Tibial artery (tissue), 4 donors: ENCODE results near the gene RYR2.

Experiments
- DNase-seq, 2 donors: peaks; one replicate each; pipeline ENCODE4 v3.0.0-alpha.2; 2019
- H3K27ac ChIP-seq, 2 donors: fragments of 200-600 bp; sonication (generic) in 1 of 2; 1 replicate in 1 of 2; 2 replicates in 1 of 2; pipeline ENCODE4 v1.5.1; 2018 to 2019; ENCODE audit warnings: mild to moderate bottlenecking in 1 of 2
- H3K27me3 ChIP-seq, 2 donors: fragments of 200-600 bp; sonication (generic) in 1 of 2; one replicate each; pipeline versions ENCODE4 v1.5.1 to v1.6.0; 2016 to 2019
- H3K36me3 ChIP-seq, 3 donors: fragments of 200-600 bp; sonication (generic) in 2 of 3; one replicate each; pipeline ENCODE4 v1.5.1; 2016 to 2019; ENCODE audit warnings: mild to moderate bottlenecking in 2 of 3
- H3K4me1 ChIP-seq, 4 donors: fragments of 200-600 bp; sonication (generic) in 2 of 4; 1 replicate in 3 of 4; 2 replicates in 1 of 4; pipeline ENCODE4 v1.5.1; 2016 to 2019
- H3K4me3 ChIP-seq, 2 donors: fragments of 200-600 bp; sonication (generic) in 1 of 2; 1 replicate in 1 of 2; 2 replicates in 1 of 2; pipeline ENCODE4 v1.5.1; 2018 to 2019; ENCODE audit warnings: mild to moderate bottlenecking in 2 of 2
- H3K9me3 ChIP-seq, 3 donors: fragments of 200-600 bp; sonication (generic) in 1 of 3; one replicate each; pipeline ENCODE4 v1.5.1; 2016 to 2019
- CTCF ChIP-seq, 2 experiments: fragments of 200-600 bp in 1 of 2; fragments of 450-650 bp in 1 of 2; IDR thresholded peaks; one replicate each; pipeline ENCODE4 v1.5.1; 2017 to 2019; ENCODE audit warnings: antibody characterized with exemption in 2 of 2, mild to moderate bottlenecking in 1 of 2, moderate library complexity in 1 of 2
- intact Hi-C: fragments of 100-400 bp; cut with DNase I; formaldehyde crosslinking; loops from one replicate; pipeline ENCODE4 v1.15.0; 2023; ENCODE audit warnings: low total_unique reads

The RYR2 gene

DNA sequence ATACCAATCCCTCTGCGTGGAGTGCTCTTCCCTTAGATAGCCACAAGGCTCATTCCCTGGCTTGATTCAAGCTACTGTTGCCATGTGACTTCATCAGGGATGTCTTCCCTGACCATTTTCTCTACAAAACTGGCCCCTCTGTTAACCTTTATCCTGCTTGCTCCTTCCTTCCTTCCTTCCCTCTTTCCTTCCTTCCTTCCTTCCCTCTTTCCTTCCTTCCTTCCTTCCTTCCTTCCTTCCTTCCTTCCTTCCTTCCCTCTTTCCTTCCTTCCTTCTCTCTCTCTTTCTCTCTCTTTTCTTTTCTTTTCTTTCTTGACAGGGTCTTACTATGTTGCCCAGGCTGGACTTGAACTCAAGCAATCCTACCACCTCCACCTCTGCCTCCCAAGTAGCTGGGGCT lies 6.2 kb upstream of the RYR2 start:
- intact Hi-C loops, result no loop called here

DNA sequence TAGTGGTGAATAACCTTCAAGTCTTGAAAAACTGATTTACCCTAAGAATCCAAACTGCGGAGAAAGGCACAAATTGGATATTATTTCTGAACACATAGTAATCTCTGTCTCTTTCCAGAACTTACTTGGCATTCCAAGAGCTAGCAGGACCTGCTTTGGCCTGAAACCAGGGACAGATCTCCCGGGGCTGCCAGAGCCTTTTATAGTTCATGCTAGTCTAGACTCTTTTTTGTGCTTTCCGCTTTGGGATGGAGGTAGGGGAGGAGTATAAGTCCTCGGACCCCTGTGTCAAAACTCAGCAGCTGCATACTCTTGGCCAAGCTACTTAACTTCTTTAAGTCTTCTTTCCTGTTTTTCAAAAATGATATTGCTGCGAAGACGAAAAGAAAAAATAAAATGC lies 3.8 kb upstream of the RYR2 start:
- intact Hi-C loops, result no loop called here
- DNase-seq, result peak in 1 of 2 donors; percentile 70
- H3K36me3 ChIP-seq, result no peaks in the 10 kb centered on the region
- peaks cover 0 to 5% of the 10 kb centered on the region in 2 donors for H3K27me3 ChIP-seq
- peaks cover 0 to 28% (median 10%) of the 10 kb centered on the region in 4 donors for H3K4me1 ChIP-seq
- peak overlapping the region; percentile 50 to 52 for H3K27ac ChIP-seq
- no peak overlapping the region for H3K4me3 ChIP-seq
- no peaks in the 10 kb centered on the region for H3K9me3 ChIP-seq
- TF ChIP-seq CTCF (IDR thresholded peaks at IDR 0.05), result no peak

More for the DNA sequence above, 6.2 kb upstream of the RYR2 start:
- Histone ChIP-seq H3K4me1 (peaks cover 0 to 48% (median 18%) of the 10 kb centered on the region in 4 donors), H3K36me3 (no peaks in the 10 kb centered on the region), H3K9me3 (no peaks in the 10 kb centered on the region), H3K4me3 (no peak overlapping the region), H3K27me3 (no peaks in the 10 kb centered on the region), H3K27ac (peak overlapping the region; percentile 14 to 50)
- TF ChIP-seq CTCF (IDR thresholded peaks at IDR 0.05), result no peak
- DNase-seq, result no peak

- no peak for DNase-seq
- no peaks in the 10 kb centered on the region for H3K9me3 ChIP-seq
- no peaks in the 10 kb centered on the region for H3K36me3 ChIP-seq
- H3K4me1 ChIP-seq, result peaks cover 0 to 36% (median 11%) of the 10 kb centered on the region in 4 donors
- H3K27me3 ChIP-seq, result peaks cover 0 to 5% of the 10 kb centered on the region in 2 donors
- no peak overlapping the region for H3K27ac ChIP-seq
- intact Hi-C loops, result loop anchor here (10.0 kb wide), 1 partner anchor 344 kb away; no protein-coding TSS in a partner anchor
- no peak overlapping the region for H3K4me3 ChIP-seq
- no peak for TF ChIP-seq CTCF (IDR thresholded peaks at IDR 0.05)
Observed at GRCh38 chr1:237040823-237041222, 1.2 kb upstream of the RYR2 start.

DNA sequence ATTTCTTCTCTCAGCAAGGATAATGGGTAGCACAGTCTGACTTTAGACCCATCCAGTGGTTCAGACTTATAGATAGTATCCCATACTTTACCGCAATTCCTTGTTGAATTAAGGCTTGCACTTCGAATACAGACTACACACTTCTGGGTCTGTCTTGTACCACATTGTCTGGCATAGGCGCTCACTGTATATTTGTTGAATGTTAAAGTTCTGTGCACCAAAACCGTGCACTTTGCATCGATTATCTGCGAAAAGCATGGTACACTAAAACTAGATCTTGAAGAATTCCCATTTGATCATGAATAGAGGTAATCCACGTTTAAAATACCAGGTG lies 556 bp upstream of the RYR2 start:
- no peak for TF ChIP-seq CTCF (IDR thresholded peaks at IDR 0.05)
- no peaks in the 10 kb centered on the region for H3K36me3 ChIP-seq
- H3K9me3 ChIP-seq, result no peaks in the 10 kb centered on the region
- peak overlapping the region; percentile 74 to 86 for H3K4me3 ChIP-seq
- DNase-seq, result no peak
- peaks cover 0 to 42% (median 14%) of the 10 kb centered on the region in 4 donors for H3K4me1 ChIP-seq
- peak overlapping the region; percentile 82 to 86 for H3K27ac ChIP-seq
- H3K27me3 ChIP-seq, result peaks cover 0 to 5% of the 10 kb centered on the region in 2 donors
- intact Hi-C loops, result loop anchor here (10.0 kb wide), 1 partner anchor 343 kb away; no protein-coding TSS in a partner anchor

- H3K4me3 ChIP-seq, result peak overlapping the region; percentile 74 to 86
- H3K27ac ChIP-seq, result peak overlapping the region; percentile 82 to 86
- peak in 1 of 2 donors; percentile 63 for DNase-seq
- peaks cover 0 to 53% (median 21%) of the 10 kb centered on the region in 4 donors for H3K4me1 ChIP-seq
- H3K27me3 ChIP-seq, result peaks cover 0 to 5% of the 10 kb centered on the region in 2 donors
- TF ChIP-seq CTCF (IDR thresholded peaks at IDR 0.05), result no peak
- no peaks in the 10 kb centered on the region for H3K9me3 ChIP-seq
- intact Hi-C loops, result loop anchor here (10.0 kb wide), 1 partner anchor 342 kb away; no protein-coding TSS in a partner anchor
- no peaks in the 10 kb centered on the region for H3K36me3 ChIP-seq
Observed at GRCh38 chr1:237042526-237042891, 525 bp downstream of the RYR2 start.
